Activated gamma-delta T cell (primary cell): ENCODE measurements around the gene CDKN1A.

Source experiments
- DNase-seq: peaks from one replicate; lab custom pipeline; 2025; lab: John Stamatoyannopoulos, UW

The CDKN1A gene

GRCh38 chr6:36677059-36677749, 1.3 kb upstream of the CDKN1A start:
- no peak for DNase-seq

GRCh38 chr6:36677753-36678487, 594 bp upstream of the CDKN1A start:
- DNase-seq, result no peak

GRCh38 chr6:36679043-36679833, 724 bp downstream of the CDKN1A start:
- peak; percentile 28 for DNase-seq

- no peak for DNase-seq
These were observed 4.0 kb downstream of the CDKN1A start for GRCh38 chr6:36682328-36683144.

- no peak for DNase-seq
These were observed 4.7 kb downstream of the CDKN1A start for GRCh38 chr6:36683145-36683655.

GRCh38 chr6:36683656-36684446, 5.3 kb downstream of the CDKN1A start:
- no peak for DNase-seq

- no peak for DNase-seq
These were observed 5.9 kb downstream of the CDKN1A start for GRCh38 chr6:36684447-36684812.

- DNase-seq, result no peak
These were observed 6.8 kb downstream of the CDKN1A start for GRCh38 chr6:36685166-36685924.

GRCh38 chr6:36685926-36686667, 7.6 kb downstream of the CDKN1A start:
- no peak for DNase-seq

- no peak for DNase-seq
These were observed 8.4 kb downstream of the CDKN1A start for GRCh38 chr6:36686668-36687513.

- DNase-seq, result no peak
These were observed 9.7 kb downstream of the CDKN1A start for GRCh38 chr6:36688063-36688738.

GRCh38 chr6:36688739-36689075, 10.2 kb downstream of the CDKN1A start:
- no peak for DNase-seq

- DNase-seq, result no peak
These were observed 12.5 kb downstream of the CDKN1A start for GRCh38 chr6:36691011-36691410.

GRCh38 chr6:36691612-36692011, 13.1 kb downstream of the CDKN1A start:
- no peak for DNase-seq

- DNase-seq, result no peak
These were observed 13.7 kb downstream of the CDKN1A start for GRCh38 chr6:36692220-36692619.

GRCh38 chr6:36692861-36693702, 14.6 kb downstream of the CDKN1A start:
- no peak for DNase-seq

- no peak for DNase-seq
These were observed 16.1 kb downstream of the CDKN1A start for GRCh38 chr6:36694616-36695015.
